Adrenal gland (tissue), 12 donors: Measurements from ENCODE around the gene GUCY2C. TPM values are rescaled to one million over a fixed set of nuclear protein-coding genes. Genes with fewer than 3 reads are reported as not detected.

ENCODE experiments used
- DNase-seq, 7 donors: peaks; one replicate each; pipeline ENCODE4 v3.0.0-alpha.2; 2019 to 2020
- H3K27ac ChIP-seq, 5 donors: fragments of 200-600 bp; sonication (generic) in 4 of 5; 1 replicate in 3 of 5; 2 replicates in 2 of 5; pipeline versions ENCODE4 v1.5.1 to v1.8.0; 2016 to 2020; ENCODE audit warnings: mild to moderate bottlenecking in 1 of 5
- H3K27me3 ChIP-seq: fragments of 200-600 bp; 2 replicates; pipeline ENCODE4 v1.8.0; 2021
- H3K36me3 ChIP-seq, 2 donors: fragments of 200-600 bp; replicated peaks in 1 of 2; 1 replicate in 1 of 2; 2 replicates in 1 of 2; pipeline versions ENCODE4 v1.5.1 to v1.8.0; 2018 to 2022
- H3K4me1 ChIP-seq, 2 donors: fragments of 200-600 bp; replicated peaks in 1 of 2; 1 replicate in 1 of 2; 2 replicates in 1 of 2; pipeline versions ENCODE4 v1.5.1 to v1.8.0; 2018 to 2021
- H3K4me3 ChIP-seq, 4 donors: fragments of 200-600 bp; sonication (generic) in 3 of 4; one replicate each; pipeline ENCODE4 v1.5.1; 2016 to 2018
- H3K9me3 ChIP-seq, 3 donors: fragments of 200-600 bp; sonication (generic) in 1 of 3; replicated peaks in 1 of 3; 1 replicate in 2 of 3; 2 replicates in 1 of 3; pipeline versions ENCODE4 v1.5.1 to v1.8.0; 2016 to 2021
- POLR2A ChIP-seq, 2 donors: fragments of 450-650 bp; IDR thresholded peaks; one replicate each; pipeline ENCODE4 v1.6.1; 2017; ENCODE audit warnings: antibody characterized with exemption in 2 of 2, mild to moderate bottlenecking in 2 of 2, moderate library complexity in 1 of 2
- WGBS, 4 donors: extraction: QIAGEN DNeasy Blood & Tissue Kit in 2 of 4; methylation state at CpG; one replicate each; pipeline versions ENCODE4 v1.1.5 to v1.1.7; 2013 to 2017; 5-methylcytosine and 5-hydroxymethylcytosine counted together
- intact Hi-C, 2 donors: fragments of 100-400 bp; cut with DNase I; formaldehyde crosslinking; loops; one replicate each; pipeline versions ENCODE4 v1.14.1 to v1.15.0; 2022 to 2023
- polyA plus RNA-seq, 3 donors: library from polyadenylated mRNA; stranded (reverse); fragments of 200-250 nt in 2 of 3; fragments of 350-450 nt in 1 of 3; fragmentation: Illumina TruSeq in 1 of 3; extraction: RNeasy Lipid Tissue Mini Kit (QIAGEN cat#74804) in 1 of 3; gene quantifications; one replicate each; pipeline ENCODE4 v1.2.3, GENCODE V29; 2013 to 2014
- total RNA-seq, 9 donors: library from RNA; depleted of rRNA in 4 of 9; stranded (reverse); fragments of >200 nt in 4 of 9; fragments of 120-200 nt in 1 of 9; fragmentation: NEBNext Ultra II Directional in 1 of 9; extraction: Animal tissue kit (Norgen Biotek cat#: 25700) in 1 of 9; gene quantifications; one replicate each; pipeline versions ENCODE4 v1.1.0 to v1.2.4, GENCODE V29; 2013 to 2023
- TF ChIP-seq, protein P1 (sequence below), 6 experiments: fragments of 450-650 bp in 4 of 6; fragments of 200-600 bp in 2 of 6; sonication (generic) in 1 of 6; IDR thresholded peaks; 1 replicate in 5 of 6; 2 replicates in 1 of 6; pipeline versions ENCODE4 v1.5.1 to v1.8.0; 2016 to 2021; ENCODE audit warnings: antibody characterized with exemption in 6 of 6, mild to moderate bottlenecking in 2 of 6, moderate library complexity in 1 of 6
- donor health status: healthy with polysubstance abuse.
- donor health status: Bipolar disorder and iron deficiency.
- donor health status: DM: yes; HTN: yes; CAD: no.
- donor health status: DM: no; HTN: no; CAD: no.
- donor health status: DM: no; HTN: no; CAD: no.
- donor health status: DM: yes; HTN: yes; CAD: no.

Gene GUCY2C
- total and polyA plus RNA-seq, 12 donors = not detected

- Histone ChIP-seq H3K27me3 (no peaks in the 10 kb centered on the region), H3K9me3 (no peaks in the 10 kb centered on the region), H3K27ac (peak within 1 kb of the TSS in 3 of 5 donors; percentile 53 to 67 (median 60)), H3K4me3 (peak within 1 kb of the TSS in 2 of 4 donors; percentile 26 to 64), H3K36me3 (no peaks in the 10 kb centered on the region), H3K4me1 (no peaks in the 10 kb centered on the region)
- WGBS, 4 donors = 12 to 47% (median 18%) methylated on average over 13 to 76 of the region's 76 CpGs
- intact Hi-C loops = no loop called here
- DNase-seq = peak; percentile 43 to 78 (median 58)
- TF ChIP-seq, protein P1, sequence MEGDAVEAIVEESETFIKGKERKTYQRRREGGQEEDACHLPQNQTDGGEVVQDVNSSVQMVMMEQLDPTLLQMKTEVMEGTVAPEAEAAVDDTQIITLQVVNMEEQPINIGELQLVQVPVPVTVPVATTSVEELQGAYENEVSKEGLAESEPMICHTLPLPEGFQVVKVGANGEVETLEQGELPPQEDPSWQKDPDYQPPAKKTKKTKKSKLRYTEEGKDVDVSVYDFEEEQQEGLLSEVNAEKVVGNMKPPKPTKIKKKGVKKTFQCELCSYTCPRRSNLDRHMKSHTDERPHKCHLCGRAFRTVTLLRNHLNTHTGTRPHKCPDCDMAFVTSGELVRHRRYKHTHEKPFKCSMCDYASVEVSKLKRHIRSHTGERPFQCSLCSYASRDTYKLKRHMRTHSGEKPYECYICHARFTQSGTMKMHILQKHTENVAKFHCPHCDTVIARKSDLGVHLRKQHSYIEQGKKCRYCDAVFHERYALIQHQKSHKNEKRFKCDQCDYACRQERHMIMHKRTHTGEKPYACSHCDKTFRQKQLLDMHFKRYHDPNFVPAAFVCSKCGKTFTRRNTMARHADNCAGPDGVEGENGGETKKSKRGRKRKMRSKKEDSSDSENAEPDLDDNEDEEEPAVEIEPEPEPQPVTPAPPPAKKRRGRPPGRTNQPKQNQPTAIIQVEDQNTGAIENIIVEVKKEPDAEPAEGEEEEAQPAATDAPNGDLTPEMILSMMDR (IDR thresholded peaks at IDR 0.05) = no peak
- peak in 1 of 2 donors; percentile 44 for TF ChIP-seq POLR2A (IDR thresholded peaks at IDR 0.05)
These were observed 128.8 kb downstream of the GUCY2C start, which contains the start of gene PLBD1 for GRCh38 chr12:14567351-14568162. TSS of gene PLBD1 (minus strand) at chr12:14567883. CDS start at chr12:14567696, 187 bp downstream.

DNA sequence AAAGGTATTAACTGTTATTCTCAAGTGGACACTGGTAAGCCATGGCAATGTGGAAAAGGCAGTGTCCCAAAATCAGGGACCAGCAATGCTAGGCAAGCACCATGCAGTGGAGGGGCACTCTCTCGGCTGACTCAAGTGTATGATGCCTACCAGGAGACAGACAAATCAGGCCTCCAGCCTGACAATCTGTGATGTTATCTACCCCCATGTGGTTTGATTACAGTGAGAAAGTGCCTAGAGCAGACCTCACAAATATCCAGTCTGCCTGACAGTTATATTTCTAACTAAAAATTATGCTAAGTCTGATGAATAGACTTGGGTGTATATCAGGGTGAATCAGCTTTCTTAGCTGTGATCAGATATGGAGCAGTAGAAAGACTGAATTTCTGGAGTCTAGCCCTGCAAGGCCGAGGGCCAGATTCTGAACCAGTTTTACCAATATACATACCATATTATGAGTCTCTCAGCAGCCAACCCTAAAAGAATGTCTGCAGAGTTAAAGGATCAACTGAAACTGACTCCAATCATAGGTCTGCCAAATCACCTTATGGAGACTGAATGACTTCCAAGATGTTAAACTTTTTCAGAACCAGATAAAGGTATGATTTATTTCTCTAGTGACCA is 132.0 kb downstream of the GUCY2C start:
- Histone ChIP-seq H3K4me3 (no peak overlapping the region), H3K36me3 (no peaks in the 10 kb centered on the region), H3K4me1 (no peaks in the 10 kb centered on the region), H3K27me3 (no peaks in the 10 kb centered on the region), H3K9me3 (no peaks in the 10 kb centered on the region), H3K27ac (no peak overlapping the region)
- DNase-seq = no peak
- TF ChIP-seq POLR2A (IDR thresholded peaks at IDR 0.05) = no peak
- TF ChIP-seq, protein P1 (IDR thresholded peaks at IDR 0.05) = no peak
- intact Hi-C loops = no loop called here
- WGBS, 4 donors = 80 to 93% (median 84%) methylated on average over 2 of the region's 2 CpGs

- H3K27ac ChIP-seq = no peak overlapping the region
- H3K27me3 ChIP-seq = no peaks in the 10 kb centered on the region
- no peak for DNase-seq
- H3K4me1 ChIP-seq = no peaks in the 10 kb centered on the region
- TF ChIP-seq POLR2A (IDR thresholded peaks at IDR 0.05) = no peak
- TF ChIP-seq, protein P1 (IDR thresholded peaks at IDR 0.05) = no peak
- intact Hi-C loops = no loop called here
- no peaks in the 10 kb centered on the region for H3K36me3 ChIP-seq
- H3K4me3 ChIP-seq = no peak overlapping the region
- no peaks in the 10 kb centered on the region for H3K9me3 ChIP-seq
- WGBS, 4 donors = 72 to 89% (median 84%) methylated on average over 4 of the region's 4 CpGs
These were observed 133.4 kb downstream of the GUCY2C start for GRCh38 chr12:14563046-14563445.

Other genes starting within 250 kb of the GUCY2C start
- gene PLBD1, start 128.7 kb downstream of the GUCY2C start, total RNA-seq = 1 to 10 TPM in 8 of 9 donors, under 1 TPM in 1; 0.85 to 7.7 (median 6.9) TPM
- gene PLBD1, start 128.7 kb downstream of the GUCY2C start, polyA plus RNA-seq = 1 to 10 TPM; 2.3 to 6.4 (median 3.4) TPM
- gene WBP11, start 106.9 kb upstream of the GUCY2C start, total RNA-seq = 100 to 1,000 TPM in 1 of 9 donors, 10 to 100 TPM in 8; 11.5 to 103 (median 29.5) TPM
- 100 to 1,000 TPM in 1 of 3 donors, 10 to 100 TPM in 2; 16.6 to 112 (median 20.2) TPM for gene WBP11, start 106.9 kb upstream of the GUCY2C start, polyA plus RNA-seq
- gene C12orf60, start 107.1 kb upstream of the GUCY2C start, total RNA-seq = 1 to 10 TPM; 2.6 to 9.3 (median 4.3) TPM
- 10 to 100 TPM in 1 of 3 donors, 1 to 10 TPM in 2; 3.1 to 12.5 (median 4.8) TPM for gene C12orf60, start 107.1 kb upstream of the GUCY2C start, polyA plus RNA-seq
- under 1 TPM in 7 of 9 donors, not detected in 2; 0.11 to 0.41 (median 0.27) TPM for gene SMCO3, start 117.6 kb upstream of the GUCY2C start, total RNA-seq
- under 1 TPM in 2 of 3 donors, not detected in 1; 0.20 to 0.24 TPM for gene SMCO3, start 117.6 kb upstream of the GUCY2C start, polyA plus RNA-seq
- gene ART4, start 146.9 kb upstream of the GUCY2C start, total RNA-seq = 10 to 100 TPM in 1 of 9 donors, 1 to 10 TPM in 6, under 1 TPM in 2; 0.22 to 15.2 (median 5.1) TPM
- 1 to 10 TPM in 1 of 3 donors, under 1 TPM in 2; 0.51 to 5.9 (median 0.88) TPM for gene ART4, start 146.9 kb upstream of the GUCY2C start, polyA plus RNA-seq
- gene MGP, start 189.3 kb upstream of the GUCY2C start, total RNA-seq = 1,000 to 10,000 TPM in 8 of 9 donors, 10 to 100 TPM in 1; 50.6 to 2,003 (median 1,303) TPM
- gene MGP, start 189.3 kb upstream of the GUCY2C start, polyA plus RNA-seq = 1,000 to 10,000 TPM in 2 of 3 donors, 100 to 1,000 TPM in 1; 999 to 1,170 (median 1,064) TPM
- gene ERP27, start 241.9 kb upstream of the GUCY2C start, total RNA-seq = 1 to 10 TPM in 5 of 9 donors, under 1 TPM in 2, not detected in 2; 0.18 to 2.3 (median 1.1) TPM
- gene ERP27, start 241.9 kb upstream of the GUCY2C start, polyA plus RNA-seq = 1 to 10 TPM in 2 of 3 donors, under 1 TPM in 1; 0.34 to 3.0 (median 1.2) TPM